ENCODE measurements around the gene RSPH6A. TPM values are rescaled to one million over a fixed set of nuclear protein-coding genes. Genes with fewer than 3 reads are reported as not detected.
A peak's percentile ranks its signal among the peaks of the same experiment; 100 is the strongest.

Gene RSPH6A
- total RNA-seq, 1 experiment from 2014 or later: not detected

- no peak for DNase-seq (ENCODE audit: low spot score)
Observed at GRCh38 chr19:45780448-45781213, 34.5 kb downstream of the RSPH6A start.

GRCh38 chr19:45780146-45780447 is 35.0 kb downstream of the RSPH6A start:
- DNase-seq (ENCODE audit: low spot score): no peak

- peak; percentile 14 for DNase-seq (ENCODE audit: low spot score)
Observed at GRCh38 chr19:45779231-45780145, 35.6 kb downstream of the RSPH6A start.

GRCh38 chr19:45778010-45778661 is 37.0 kb downstream of the RSPH6A start:
- no peak for DNase-seq (ENCODE audit: low spot score)

GRCh38 chr19:45777395-45777961 is 37.6 kb downstream of the RSPH6A start:
- no peak for DNase-seq (ENCODE audit: low spot score)

- no peak for DNase-seq (ENCODE audit: low spot score)
Observed at GRCh38 chr19:45774765-45775164, 40.3 kb downstream of the RSPH6A start.

- no peak for DNase-seq (ENCODE audit: low spot score)
Observed at GRCh38 chr19:45773384-45773783, 41.7 kb downstream of the RSPH6A start.

GRCh38 chr19:45772912-45773311 is 42.2 kb downstream of the RSPH6A start:
- no peak for DNase-seq (ENCODE audit: low spot score)

GRCh38 chr19:45772130-45772840 is 42.8 kb downstream of the RSPH6A start:
- DNase-seq (ENCODE audit: low spot score): no peak

GRCh38 chr19:45771311-45771933 is 43.7 kb downstream of the RSPH6A start:
- DNase-seq (ENCODE audit: low spot score): no peak

- peak; percentile 93 for DNase-seq (ENCODE audit: low spot score)
Observed at GRCh38 chr19:45770192-45771101, 44.7 kb downstream of the RSPH6A start.

GRCh38 chr19:45769821-45770191 is 45.3 kb downstream of the RSPH6A start:
- DNase-seq (ENCODE audit: low spot score): peak; percentile 31

GRCh38 chr19:45768984-45769782 is 45.9 kb downstream of the RSPH6A start, which contains the start of gene SIX5:
SIX5 (minus strand) TSS chr19:45769252; CDS start chr19:45768844, 408 bp downstream.
- DNase-seq (ENCODE audit: low spot score): peak; percentile 86

GRCh38 chr19:45768655-45768983 is 46.5 kb downstream of the RSPH6A start:
- DNase-seq (ENCODE audit: low spot score): no peak

- DNase-seq (ENCODE audit: low spot score): no peak
Observed at GRCh38 chr19:45767881-45768654, 47.0 kb downstream of the RSPH6A start.

- no peak for DNase-seq (ENCODE audit: low spot score)
Observed at GRCh38 chr19:45767410-45767880, 47.7 kb downstream of the RSPH6A start.

GRCh38 chr19:45766869-45767346 is 48.2 kb downstream of the RSPH6A start:
- no peak for DNase-seq (ENCODE audit: low spot score)

- DNase-seq (ENCODE audit: low spot score): no peak
Observed at GRCh38 chr19:45766296-45766868, 48.7 kb downstream of the RSPH6A start.

Data from A172 (cell line).